Prostate gland (tissue), 2 donors: ENCODE results near the gene BTBD9. TPM values are rescaled to one million over a fixed set of nuclear protein-coding genes. Genes with fewer than 3 reads are reported as not detected.

Experiments used
- DNase-seq: peaks from one replicate; pipeline ENCODE4 v3.0.0-alpha.2; 2019; ENCODE audit warnings: low spot score
- H3K27ac ChIP-seq, 2 donors: fragments of 200-600 bp; sonication (generic); 2 replicates each; pipeline ENCODE4 v1.5.1; 2017 to 2019
- H3K27me3 ChIP-seq: fragments of 200-600 bp; sonication (generic); replicated peaks from 2 replicates; pipeline ENCODE4 v1.5.1; 2019; ENCODE audit not compliant: insufficient read depth
- H3K36me3 ChIP-seq, 2 donors: fragments of 200-600 bp; sonication (generic); 1 replicate in 1 of 2; 2 replicates in 1 of 2; pipeline versions ENCODE4 v1.5.1 to v1.8.1; 2017 to 2019
- H3K4me1 ChIP-seq: fragments of 200-600 bp; sonication (generic); replicated peaks from 2 replicates; pipeline ENCODE4 v1.5.1; 2019
- H3K4me3 ChIP-seq, 2 donors: fragments of 200-600 bp; sonication (generic); 2 replicates each; pipeline ENCODE4 v1.5.1; 2017 to 2019
- H3K9me3 ChIP-seq: fragments of 200-600 bp; sonication (generic); 2 replicates; pipeline ENCODE4 v1.5.1; 2017
- POLR2A ChIP-seq: fragments of 450-650 bp; IDR thresholded peaks from one replicate; pipeline ENCODE4 v1.6.1; 2016; ENCODE audit warnings: antibody characterized with exemption, mild to moderate bottlenecking
- POLR2AphosphoS5 ChIP-seq: sonication (generic); formaldehyde crosslinking; IDR thresholded peaks from one replicate; pipeline ENCODE4 v1.6.1; 2017; ENCODE audit warnings: antibody characterized with exemption
- WGBS: methylation state at CpG from one replicate; pipeline ENCODE4 v1.1.5; 2018; 5-methylcytosine and 5-hydroxymethylcytosine counted together
- intact Hi-C: fragments of 100-400 bp; cut with DNase I; formaldehyde crosslinking; loops from one replicate; pipeline ENCODE4 v1.14.2; 2022
- total RNA-seq, 2 donors: library from RNA; depleted of rRNA; stranded (reverse); fragments of >200 nt; gene quantifications; one replicate each; pipeline ENCODE4 v1.1.0, GENCODE V29; 2016
- TF ChIP-seq, protein P1 (sequence below), 4 experiments: fragments of 200-600 bp in 2 of 4; fragments of 450-650 bp in 2 of 4; sonication (generic) in 2 of 4; IDR thresholded peaks; 1 replicate in 3 of 4; 2 replicates in 1 of 4; pipeline ENCODE4 v1.5.1; 2016 to 2019; ENCODE audit warnings: antibody characterized with exemption in 4 of 4, mild to moderate bottlenecking in 2 of 4, moderate library complexity in 2 of 4

BTBD9 gene
- total RNA-seq, 2 donors from 2014 or later: 11.2 to 17.4 TPM

DNA sequence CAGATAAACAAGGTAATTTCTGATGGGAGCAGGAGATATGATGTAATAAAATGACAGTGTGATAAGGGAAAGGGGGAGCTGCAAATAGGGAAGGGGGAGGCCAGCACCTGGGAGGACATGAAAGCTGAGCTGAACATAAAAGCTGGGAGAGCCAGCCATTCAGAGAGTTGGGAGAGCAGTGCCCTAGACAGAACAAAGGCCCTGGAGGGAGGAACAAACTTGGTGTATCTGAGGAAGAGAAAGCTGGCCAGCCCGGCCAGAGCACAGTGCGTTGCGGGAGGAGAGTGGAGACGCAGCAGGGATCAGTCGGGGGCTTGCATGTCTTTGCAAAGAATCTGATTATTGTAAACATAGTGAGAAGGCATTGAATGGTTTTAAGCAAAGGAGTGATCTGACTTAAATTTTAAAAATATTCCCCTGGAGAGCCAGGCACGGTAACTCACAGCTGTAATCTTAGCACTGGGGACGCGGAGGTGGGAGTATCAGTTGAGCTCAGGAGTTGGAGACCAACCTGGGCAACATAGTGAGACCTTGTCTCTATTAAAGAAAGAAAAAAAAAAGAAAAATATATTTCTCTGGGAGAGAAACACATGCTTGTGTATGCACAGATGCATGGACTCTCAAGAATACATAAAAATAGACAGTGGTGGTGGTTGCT, 502.0 kb downstream of the BTBD9 start:
- Histone ChIP-seq H3K4me3 (no peak overlapping the region), H3K9me3 (no peaks in the 10 kb centered on the region), H3K36me3 (no peaks in the 10 kb centered on the region), H3K27ac (no peak overlapping the region), H3K27me3 (no peaks in the 10 kb centered on the region), H3K4me1 (no peaks in the 10 kb centered on the region)
- DNase-seq: no peak
- intact Hi-C loops: no loop called here
- no peak for TF ChIP-seq POLR2A
- TF ChIP-seq, protein P1, sequence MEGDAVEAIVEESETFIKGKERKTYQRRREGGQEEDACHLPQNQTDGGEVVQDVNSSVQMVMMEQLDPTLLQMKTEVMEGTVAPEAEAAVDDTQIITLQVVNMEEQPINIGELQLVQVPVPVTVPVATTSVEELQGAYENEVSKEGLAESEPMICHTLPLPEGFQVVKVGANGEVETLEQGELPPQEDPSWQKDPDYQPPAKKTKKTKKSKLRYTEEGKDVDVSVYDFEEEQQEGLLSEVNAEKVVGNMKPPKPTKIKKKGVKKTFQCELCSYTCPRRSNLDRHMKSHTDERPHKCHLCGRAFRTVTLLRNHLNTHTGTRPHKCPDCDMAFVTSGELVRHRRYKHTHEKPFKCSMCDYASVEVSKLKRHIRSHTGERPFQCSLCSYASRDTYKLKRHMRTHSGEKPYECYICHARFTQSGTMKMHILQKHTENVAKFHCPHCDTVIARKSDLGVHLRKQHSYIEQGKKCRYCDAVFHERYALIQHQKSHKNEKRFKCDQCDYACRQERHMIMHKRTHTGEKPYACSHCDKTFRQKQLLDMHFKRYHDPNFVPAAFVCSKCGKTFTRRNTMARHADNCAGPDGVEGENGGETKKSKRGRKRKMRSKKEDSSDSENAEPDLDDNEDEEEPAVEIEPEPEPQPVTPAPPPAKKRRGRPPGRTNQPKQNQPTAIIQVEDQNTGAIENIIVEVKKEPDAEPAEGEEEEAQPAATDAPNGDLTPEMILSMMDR (IDR thresholded peaks at IDR 0.05): no peak
- TF ChIP-seq POLR2AphosphoS5: no peak
- 88% methylated on average over 8 of the region's 8 CpGs for WGBS

DNA sequence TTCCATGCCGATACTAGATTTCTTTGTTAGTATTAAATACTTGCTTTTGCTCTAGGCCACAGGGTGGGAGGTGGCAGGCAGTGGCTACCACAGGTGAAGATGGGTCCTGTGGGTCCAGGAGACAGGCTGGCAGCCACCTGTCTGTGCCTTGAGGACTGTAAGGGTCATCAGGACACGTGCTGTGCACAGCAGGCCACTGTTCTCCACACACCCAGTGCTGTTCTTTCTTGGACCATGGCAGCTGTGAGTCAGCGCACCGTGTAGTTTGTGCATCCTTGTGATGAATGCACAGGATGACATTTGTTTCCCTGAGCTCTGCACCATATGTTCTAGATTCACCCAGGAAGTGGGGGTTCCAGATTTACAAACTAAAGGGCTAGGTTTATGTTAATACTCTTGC, 503.2 kb downstream of the BTBD9 start:
- Histone ChIP-seq H3K4me3 (no peak overlapping the region), H3K36me3 (no peaks in the 10 kb centered on the region), H3K27ac (no peak overlapping the region), H3K9me3 (no peaks in the 10 kb centered on the region), H3K27me3 (no peaks in the 10 kb centered on the region), H3K4me1 (no peaks in the 10 kb centered on the region)
- WGBS: 94% methylated on average over 4 of the region's 4 CpGs
- TF ChIP-seq, protein P1 (IDR thresholded peaks at IDR 0.05): no peak
- TF ChIP-seq POLR2AphosphoS5: no peak
- no peak for TF ChIP-seq POLR2A
- DNase-seq: no peak
- intact Hi-C loops: no loop called here

- H3K27me3 ChIP-seq: no peaks in the 10 kb centered on the region
- no peak overlapping the region for H3K4me3 ChIP-seq
- H3K36me3 ChIP-seq: no peaks in the 10 kb centered on the region
- no peaks in the 10 kb centered on the region for H3K9me3 ChIP-seq
- intact Hi-C loops: no loop called here
- WGBS: 61% methylated on average over 4 of the region's 4 CpGs
- TF ChIP-seq, protein P1 (IDR thresholded peaks at IDR 0.05): no peak
- TF ChIP-seq POLR2A: no peak
- TF ChIP-seq POLR2AphosphoS5: no peak
- no peak overlapping the region for H3K27ac ChIP-seq
- H3K4me1 ChIP-seq: no peaks in the 10 kb centered on the region
- no peak for DNase-seq
Observed at GRCh38 chr6:38134704-38135088, 505.0 kb downstream of the BTBD9 start.

DNA sequence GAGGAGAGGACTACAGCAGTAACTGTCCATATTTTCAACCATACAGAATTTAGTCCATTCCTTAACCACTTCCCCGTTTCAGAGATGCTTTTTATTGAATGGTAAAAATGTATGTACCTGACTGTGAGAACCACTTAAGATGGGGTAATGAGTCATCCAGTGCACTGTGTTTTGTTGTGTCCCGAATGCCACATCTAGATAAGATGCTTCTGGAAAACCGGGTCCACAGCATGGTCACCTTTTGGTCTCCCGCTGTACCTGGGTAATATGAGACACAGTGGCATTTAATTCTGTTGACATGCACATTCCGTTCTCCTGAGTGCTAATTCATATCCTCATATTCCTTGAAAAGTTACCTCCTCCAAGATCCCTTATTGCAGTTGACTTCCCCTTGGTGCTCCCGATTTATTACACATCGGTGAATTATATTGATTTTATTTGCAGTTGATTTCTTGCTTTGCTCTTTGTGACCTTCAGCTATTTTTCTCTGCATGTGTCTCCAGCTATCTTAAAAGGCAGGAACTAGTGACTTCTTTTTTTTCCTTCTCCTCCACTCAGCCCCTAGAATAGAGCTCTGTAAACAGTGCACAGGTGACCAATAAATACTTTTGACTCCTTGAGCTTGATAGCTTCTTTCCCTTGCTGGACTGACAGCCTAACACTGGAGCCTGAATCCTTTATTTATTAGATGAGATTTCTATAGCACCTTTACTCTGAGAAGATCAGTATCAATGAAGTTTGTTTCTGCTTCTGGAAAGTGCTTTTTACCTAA, 505.6 kb downstream of the BTBD9 start:
- no peak for DNase-seq
- no peaks in the 10 kb centered on the region for H3K36me3 ChIP-seq
- no peaks in the 10 kb centered on the region for H3K4me1 ChIP-seq
- 66% methylated on average over 7 of the region's 7 CpGs for WGBS
- H3K9me3 ChIP-seq: no peaks in the 10 kb centered on the region
- H3K27me3 ChIP-seq: no peaks in the 10 kb centered on the region
- intact Hi-C loops: no loop called here
- TF ChIP-seq POLR2AphosphoS5: peak; percentile 35
- TF ChIP-seq, protein P1 (IDR thresholded peaks at IDR 0.05): no peak
- no peak overlapping the region for H3K4me3 ChIP-seq
- H3K27ac ChIP-seq: no peak overlapping the region

DNA sequence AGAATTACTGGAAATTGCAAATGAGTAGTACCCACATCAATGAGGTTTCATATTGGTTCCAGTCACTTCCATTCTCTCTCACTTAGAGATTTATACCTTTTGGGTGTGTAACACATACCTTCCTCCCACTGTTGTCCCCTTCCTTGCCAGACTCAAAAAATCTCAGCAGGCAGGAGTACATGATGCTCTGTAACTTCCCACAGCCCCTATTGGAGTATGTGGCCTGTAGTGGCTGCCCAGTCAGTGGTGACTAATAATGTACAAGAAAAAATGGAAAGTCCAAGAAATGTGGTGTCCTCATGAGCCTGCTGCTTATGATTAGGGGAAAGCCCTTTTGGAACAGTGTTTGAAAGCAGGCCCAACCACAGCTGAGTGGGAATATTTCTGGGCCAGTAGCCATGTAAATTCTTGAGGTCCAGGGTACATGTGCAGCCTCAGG, 508.2 kb downstream of the BTBD9 start:
- intact Hi-C loops: no loop called here
- TF ChIP-seq, protein P1 (IDR thresholded peaks at IDR 0.05): no peak
- TF ChIP-seq POLR2AphosphoS5 (no peak), POLR2A (no peak)
- H3K27ac ChIP-seq: no peak overlapping the region
- H3K9me3 ChIP-seq: no peaks in the 10 kb centered on the region
- DNase-seq: no peak
- H3K27me3 ChIP-seq: no peaks in the 10 kb centered on the region
- no peaks in the 10 kb centered on the region for H3K36me3 ChIP-seq
- H3K4me3 ChIP-seq: no peak overlapping the region
- no peaks in the 10 kb centered on the region for H3K4me1 ChIP-seq
